K562 (cell line): ENCODE measurements around the gene DYNLL1.

Experiments used
- MTA2 ChIP-seq: fragments of 450-650 bp; IDR thresholded peaks from 2 replicates; pipeline ENCODE4 v1.6.1; 2016; ENCODE audit warnings: low read depth
- NFXL1 ChIP-seq: fragments of 450-650 bp; formaldehyde crosslinking; IDR thresholded peaks from 2 replicates; pipeline ENCODE4 v1.4.0; 2021; ENCODE audit warnings: mild to moderate bottlenecking
- POLR2A ChIP-seq: fragments of 450-650 bp; conservative IDR thresholded peaks from 2 replicates; pipeline ENCODE4 v1.6.1; 2016
- POU5F1 ChIP-seq: fragments of 150-350 bp; IDR thresholded peaks from 2 replicates; pipeline ENCODE4 v1.6.1; 2014; ENCODE audit warnings: borderline replicate concordance, low read length, low read depth, mild to moderate bottlenecking; ENCODE audit not compliant: partially characterized antibody
- SOX6 ChIP-seq: fragments of 450-650 bp; IDR thresholded peaks from 2 replicates; pipeline ENCODE4 v1.6.1; 2014; ENCODE audit warnings: mild to moderate bottlenecking
- TF ChIP-seq, protein P1 (sequence below): sonication (generic); formaldehyde crosslinking; IDR thresholded peaks from 2 replicates; pipeline ENCODE4 v1.8.1; 2022; ENCODE audit warnings: missing genetic modification reagents

DNA sequence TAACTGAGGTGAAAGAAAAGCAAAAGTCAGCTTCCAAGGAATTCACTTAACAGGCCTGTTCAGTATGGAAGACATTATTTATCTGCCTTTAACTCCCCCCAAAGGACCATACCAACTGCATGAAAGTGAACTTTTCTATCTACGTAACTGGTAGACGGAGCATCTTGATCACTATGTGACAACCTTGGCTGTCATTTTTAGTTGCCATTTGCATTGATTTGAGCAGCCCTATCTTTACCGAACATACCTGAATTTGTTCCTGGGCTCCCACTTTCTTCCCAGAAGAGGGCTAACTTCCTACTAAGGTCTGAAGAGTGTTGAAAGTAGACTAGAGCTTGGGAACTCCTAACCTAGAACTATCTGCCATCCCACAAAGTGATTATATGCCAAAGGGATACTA, 35.8 kb upstream of the DYNLL1 start:
- TF ChIP-seq SOX6: no peak
- TF ChIP-seq POU5F1: no peak
- TF ChIP-seq NFXL1 (CRISPR knock-in tag): no peak
- TF ChIP-seq, protein P1, sequence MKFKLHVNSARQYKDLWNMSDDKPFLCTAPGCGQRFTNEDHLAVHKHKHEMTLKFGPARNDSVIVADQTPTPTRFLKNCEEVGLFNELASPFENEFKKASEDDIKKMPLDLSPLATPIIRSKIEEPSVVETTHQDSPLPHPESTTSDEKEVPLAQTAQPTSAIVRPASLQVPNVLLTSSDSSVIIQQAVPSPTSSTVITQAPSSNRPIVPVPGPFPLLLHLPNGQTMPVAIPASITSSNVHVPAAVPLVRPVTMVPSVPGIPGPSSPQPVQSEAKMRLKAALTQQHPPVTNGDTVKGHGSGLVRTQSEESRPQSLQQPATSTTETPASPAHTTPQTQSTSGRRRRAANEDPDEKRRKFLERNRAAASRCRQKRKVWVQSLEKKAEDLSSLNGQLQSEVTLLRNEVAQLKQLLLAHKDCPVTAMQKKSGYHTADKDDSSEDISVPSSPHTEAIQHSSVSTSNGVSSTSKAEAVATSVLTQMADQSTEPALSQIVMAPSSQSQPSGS (CRISPR knock-in tag): no peak
- peak; percentile 46; the same call in 1 of the 2 replicates for TF ChIP-seq POLR2A
- no peak for TF ChIP-seq MTA2
